ENCODE results near the gene XRCC5. TPM values are rescaled to one million over a fixed set of nuclear protein-coding genes. Genes with fewer than 3 reads are reported as not detected.

The XRCC5 gene
- total RNA-seq, 1 experiment from 2014 or later = 618 TPM

DNA sequence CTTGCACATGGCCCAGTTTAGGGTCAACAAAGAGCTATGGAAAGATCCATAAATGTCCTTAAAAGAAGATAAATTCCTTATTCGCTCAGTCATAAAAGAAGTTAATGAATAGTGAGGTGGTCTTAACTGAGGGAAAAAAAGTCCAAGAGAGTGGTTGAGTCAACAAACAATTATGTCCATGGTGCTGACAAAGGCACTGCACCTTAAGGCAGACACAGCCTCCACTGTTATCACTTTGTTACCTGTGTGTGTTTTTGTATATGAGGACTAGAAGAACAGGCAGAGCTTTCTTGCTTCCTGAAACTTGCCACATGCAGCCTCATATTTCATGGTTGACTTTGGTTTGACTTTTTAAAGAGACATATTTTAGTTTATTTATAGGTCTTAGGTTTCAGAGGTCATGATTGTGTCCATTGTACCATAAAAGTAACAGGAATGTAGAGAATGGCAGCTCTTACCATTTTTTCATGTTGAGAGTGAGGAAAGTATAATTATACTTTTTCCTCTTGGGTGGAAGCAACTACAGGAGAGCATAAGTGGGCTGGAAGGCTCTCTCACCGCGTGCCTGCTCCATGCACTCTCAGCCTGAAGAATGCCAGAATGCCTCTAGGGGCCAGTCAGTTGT is 93.6 kb downstream of the XRCC5 start:
- H4K20me1 ChIP-seq (ENCODE audit: control insufficient read depth, insufficient read depth, insufficient read length) = no peaks in the 10 kb centered on the region
- no peaks in the 10 kb centered on the region for H3K4me1 Mint-ChIP-seq
- H2AFZ ChIP-seq (ENCODE audit: low read length) = no peak overlapping the region
- no peak overlapping the region for H3K14ac ChIP-seq (ENCODE audit: insufficient read depth, low read length)
- peak overlapping the region in 1 of 3 experiments; percentile 27; a peak in 1 of 7 replicates for H3K27ac Mint-ChIP-seq
- no peaks in the 10 kb centered on the region for H3K23me2 ChIP-seq (ENCODE audit: insufficient read length, low read depth, low read length, poor library complexity, severe bottlenecking)
- no peak overlapping the region for H2BK20ac ChIP-seq (ENCODE audit: low read depth, low read length, poor library complexity, severe bottlenecking)
- H4K8ac ChIP-seq (replicated peaks; ENCODE audit: insufficient read length, low read depth, low read length) = no peak overlapping the region
- H3K56ac ChIP-seq (ENCODE audit: insufficient read length, low read depth, low read length) = no peak overlapping the region
- no peak overlapping the region for H2AK5ac ChIP-seq (ENCODE audit: insufficient read length, low read length)
- H3K27me3 Mint-ChIP-seq (ENCODE audit: low read depth) = no peaks in the 10 kb centered on the region
- no peak overlapping the region for H3K4me2 ChIP-seq (ENCODE audit: insufficient read depth, insufficient read length, low read length)
- no peak overlapping the region for H2BK120ac ChIP-seq (ENCODE audit: low read depth, low read length, poor library complexity, severe bottlenecking)
- H3K4me1 ChIP-seq (ENCODE audit: insufficient read depth, low read length) = no peaks in the 10 kb centered on the region
- no peak overlapping the region for H3K4ac ChIP-seq (ENCODE audit: low read depth, low read length)
- H3K79me1 ChIP-seq (ENCODE audit: insufficient read depth, low read depth, low read length, poor library complexity, severe bottlenecking) = no peaks in the 10 kb centered on the region
- H3K23ac ChIP-seq (ENCODE audit: insufficient read length, low read depth, low read length) = no peak overlapping the region
- H3K79me2 ChIP-seq (ENCODE audit: insufficient read depth, low read length) = no peaks in the 10 kb centered on the region
- no peak overlapping the region for H2BK12ac ChIP-seq (ENCODE audit: insufficient read length, low read depth, low read length)
- H3K9ac ChIP-seq (ENCODE audit: extremely low read depth, insufficient read length, low read length) = no peak overlapping the region
- no peaks in the 10 kb centered on the region for H3K27me3 ChIP-seq (ENCODE audit: insufficient read depth, low read length)
- no peak overlapping the region for H3K4me3 Mint-ChIP-seq
- peaks cover 58 to 95% (median 93%) of the 10 kb centered on the region in 3 experiments for H3K36me3 Mint-ChIP-seq (ENCODE audit: insufficient read depth in 1 of 3, low read depth in 3 of 3)
- no peak for TF ChIP-seq CTCF (conservative IDR thresholded peaks at IDR 0.05)
- no peak overlapping the region for H4K5ac ChIP-seq (ENCODE audit: insufficient read length, low read depth, low read length)
- no peak overlapping the region for H2BK15ac ChIP-seq (ENCODE audit: low read depth, low read length)
- no peak for DNase-seq
- H3K18ac ChIP-seq (ENCODE audit: insufficient read length, low read depth, low read length) = no peak overlapping the region
- H3K9me3 Mint-ChIP-seq = no peaks in the 10 kb centered on the region
- no peak overlapping the region for H3K27ac ChIP-seq (ENCODE audit: insufficient read length, low read depth, low read length)
- WGBS (ENCODE audit: extremely low coverage, insufficient read length, low lambda C conversion rate) = no CpG with 5 or more reads among the region's 3 CpGs
- H2BK5ac ChIP-seq (ENCODE audit: insufficient read length, low read length) = no peak overlapping the region
- no peaks in the 10 kb centered on the region for H3K9me3 ChIP-seq (ENCODE audit: control insufficient read depth, low read depth, low read length)
- no peak overlapping the region for H4K91ac ChIP-seq (ENCODE audit: insufficient read length, low read depth, low read length)
- H3T11ph ChIP-seq (ENCODE audit: low read length) = no peak overlapping the region
